Gastrocnemius medialis (tissue), 4 donors: ENCODE measurements around the gene OR52B6.

Source experiments
- CTCF ChIP-seq, 5 experiments: fragments of 450-650 bp in 3 of 5; fragments of 200-600 bp in 2 of 5; sonication (generic) in 2 of 5; IDR thresholded peaks in 4 of 5; conservative IDR thresholded peaks in 1 of 5; 1 replicate in 4 of 5; 2 replicates in 1 of 5; pipeline ENCODE4 v1.5.1; 2016 to 2019; ENCODE audit warnings: antibody characterized with exemption in 5 of 5, mild to moderate bottlenecking in 3 of 5, moderate library complexity in 3 of 5
- POLR2A ChIP-seq, 2 donors: fragments of 450-650 bp; IDR thresholded peaks; one replicate each; pipeline ENCODE4 v1.6.1; 2017; ENCODE audit warnings: antibody characterized with exemption in 2 of 2, mild to moderate bottlenecking in 2 of 2, moderate library complexity in 2 of 2

- TF ChIP-seq CTCF (IDR thresholded peaks at IDR 0.05 in 4 of 5, conservative IDR thresholded peaks at IDR 0.05 in 1 of 5) (no peak), POLR2A (IDR thresholded peaks at IDR 0.05) (no peak)
Measured at GRCh38 chr11:5611627-5612026, 30.9 kb downstream of the OR52B6 start.
